KBM-7 (cell line): Measurements from ENCODE around the gene CLEC11A.
"Not testable (repeated sequence)": the region's sequence is repeated elsewhere in the genome, so short reads cannot be mapped to it uniquely, and the experiment has no call there.

ENCODE experiments used
- DNase-seq: peaks from one replicate; pipeline ENCODE4 v3.0.0-alpha.2; 2015
- in situ Hi-C: fragments of 300-500 bp; cut with MboI; formaldehyde crosslinking; loops from 2 replicates; pipeline ENCODE4 v1.14.3; 2020; ENCODE audit warnings: low sequenced_read_pairs, low pct_unique_long_range_greater_than_20kb, mixed read lengths

The CLEC11A gene

DNA sequence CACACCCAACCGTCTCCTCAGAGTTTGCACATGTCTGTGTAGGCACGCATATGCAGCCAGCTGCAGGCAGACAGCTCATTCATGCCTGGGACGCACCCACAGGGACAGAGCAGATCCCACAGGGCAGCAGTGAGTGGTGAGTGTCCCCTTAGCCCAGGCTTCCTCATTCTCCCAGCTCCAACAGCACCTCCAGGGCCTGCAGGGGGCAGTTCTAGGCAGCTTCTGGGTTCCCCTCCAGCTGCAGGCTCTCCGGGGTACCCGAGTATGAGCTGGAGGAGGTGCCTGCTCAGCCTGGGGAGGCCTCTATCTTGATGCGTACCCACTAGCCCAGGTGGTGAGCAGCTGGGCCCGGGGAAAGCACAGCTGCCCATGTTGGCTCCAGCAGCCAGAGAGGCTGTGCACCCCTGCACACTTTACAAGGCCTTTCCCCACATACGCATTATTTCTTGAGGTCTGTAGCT is 2.2 kb upstream of the CLEC11A start:
- in situ Hi-C loops, result no loop called here
- DNase-seq, result peak; percentile 47

DNA sequence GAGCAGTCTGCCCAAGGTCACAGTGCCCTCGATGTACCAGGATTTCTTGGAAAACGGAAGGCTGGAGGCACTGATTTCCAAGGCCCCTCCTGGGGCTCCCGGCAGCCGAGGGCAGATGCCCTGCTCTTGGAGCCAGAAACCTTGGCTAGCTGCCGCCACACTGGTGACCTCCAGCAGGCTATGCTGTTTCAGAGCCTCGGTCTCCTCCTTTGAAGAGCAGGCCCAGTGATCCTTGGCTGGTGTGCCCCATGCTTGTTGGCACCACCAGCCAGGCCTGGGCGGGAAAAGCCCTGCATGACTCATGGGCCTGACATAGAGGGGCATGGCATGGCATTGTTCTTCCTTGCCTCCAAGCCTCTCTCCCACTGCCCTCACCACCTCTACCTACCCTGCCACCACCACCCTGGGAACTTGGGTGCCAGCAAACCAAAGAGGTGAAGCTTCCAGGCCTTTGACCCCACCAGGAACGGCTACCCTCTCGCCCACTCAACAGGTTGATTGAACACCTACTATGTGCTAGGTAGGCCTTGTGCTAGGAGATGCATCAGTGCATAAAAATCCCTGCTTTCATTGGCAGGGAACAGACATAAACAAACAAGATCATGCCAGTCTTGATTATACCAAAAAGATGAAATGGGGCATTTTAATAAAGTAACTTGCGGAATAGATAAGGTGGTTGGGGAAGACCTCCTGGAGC is 1.6 kb upstream of the CLEC11A start:
- DNase-seq, result no peak
- in situ Hi-C loops, result no loop called here

DNA sequence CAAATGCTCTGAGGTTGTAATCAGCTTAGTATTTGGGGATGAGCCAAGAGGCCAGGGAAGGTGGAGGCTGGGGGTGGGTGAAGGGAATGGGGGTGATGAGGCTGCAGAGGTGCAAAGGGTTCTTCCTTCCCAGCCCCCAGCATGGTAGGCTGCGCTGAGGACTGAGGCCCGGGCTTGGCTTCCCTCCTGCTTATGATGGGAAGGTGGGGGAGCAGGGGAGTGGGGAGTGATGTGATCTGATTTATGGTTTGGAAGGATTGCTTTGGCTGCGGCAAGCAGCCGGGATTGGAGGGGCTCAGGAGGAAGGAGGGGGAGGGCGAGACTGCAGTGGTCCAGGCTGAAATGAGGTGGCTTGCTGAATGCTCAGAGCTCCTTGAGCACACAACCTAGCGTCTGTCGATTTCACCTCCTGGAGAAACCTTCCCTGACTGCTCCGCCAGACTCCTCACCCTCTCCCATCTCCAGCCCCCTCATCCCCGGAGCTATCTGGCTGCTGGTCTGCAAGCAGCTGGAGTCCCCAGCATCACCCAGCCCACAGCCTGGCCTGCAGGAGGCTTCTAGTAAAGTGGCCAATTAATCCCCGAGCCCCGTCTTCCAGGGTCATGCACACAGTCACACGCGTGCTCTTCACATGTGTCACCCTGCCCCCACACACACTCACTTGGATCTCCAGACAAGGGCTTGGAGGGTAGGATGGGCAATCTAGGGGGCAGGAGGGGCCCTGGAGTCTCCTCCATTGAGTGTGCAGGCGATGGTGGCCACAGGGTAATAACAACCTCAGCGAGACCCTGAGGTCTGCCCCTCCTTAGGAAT is 757 bp upstream of the CLEC11A start:
- in situ Hi-C loops, result no loop called here
- DNase-seq, result no peak

DNA sequence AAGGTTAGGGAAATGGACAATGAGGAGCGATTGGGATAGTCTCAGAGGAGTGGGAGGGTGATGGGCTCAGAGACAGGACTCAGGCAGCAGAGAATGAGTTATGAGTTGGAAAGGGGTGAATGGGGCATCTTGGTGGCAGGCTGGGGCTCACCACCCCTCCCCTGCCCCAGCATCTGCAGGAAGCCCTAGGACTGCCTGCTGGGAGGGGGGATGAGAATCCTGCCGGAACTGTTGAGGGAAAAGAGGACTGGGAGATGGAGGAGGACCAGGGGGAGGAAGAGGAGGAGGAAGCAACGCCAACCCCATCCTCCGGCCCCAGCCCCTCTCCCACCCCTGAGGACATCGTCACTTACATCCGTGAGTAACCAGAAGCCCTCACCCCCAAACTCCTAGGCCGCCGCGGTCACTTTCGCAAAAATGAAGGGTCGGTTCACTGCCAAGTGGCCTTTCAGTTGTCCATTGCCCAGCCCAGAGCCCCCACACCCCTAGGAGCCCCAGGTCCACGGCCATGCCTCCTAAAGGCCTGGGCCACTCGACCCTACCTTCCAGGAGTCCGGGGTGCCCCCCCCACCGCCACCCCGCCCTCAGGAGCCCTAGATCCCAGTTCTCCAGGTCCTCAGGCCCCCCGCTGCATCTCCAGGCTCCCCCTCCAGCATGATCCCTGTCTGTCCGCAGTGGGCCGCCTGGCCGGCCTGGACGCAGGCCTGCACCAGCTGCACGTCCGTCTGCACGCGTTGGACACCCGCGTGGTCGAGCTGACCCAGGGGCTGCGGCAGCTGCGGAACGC is 764 bp downstream of the CLEC11A start:
- in situ Hi-C loops, result no loop called here
- no peak for DNase-seq

DNA sequence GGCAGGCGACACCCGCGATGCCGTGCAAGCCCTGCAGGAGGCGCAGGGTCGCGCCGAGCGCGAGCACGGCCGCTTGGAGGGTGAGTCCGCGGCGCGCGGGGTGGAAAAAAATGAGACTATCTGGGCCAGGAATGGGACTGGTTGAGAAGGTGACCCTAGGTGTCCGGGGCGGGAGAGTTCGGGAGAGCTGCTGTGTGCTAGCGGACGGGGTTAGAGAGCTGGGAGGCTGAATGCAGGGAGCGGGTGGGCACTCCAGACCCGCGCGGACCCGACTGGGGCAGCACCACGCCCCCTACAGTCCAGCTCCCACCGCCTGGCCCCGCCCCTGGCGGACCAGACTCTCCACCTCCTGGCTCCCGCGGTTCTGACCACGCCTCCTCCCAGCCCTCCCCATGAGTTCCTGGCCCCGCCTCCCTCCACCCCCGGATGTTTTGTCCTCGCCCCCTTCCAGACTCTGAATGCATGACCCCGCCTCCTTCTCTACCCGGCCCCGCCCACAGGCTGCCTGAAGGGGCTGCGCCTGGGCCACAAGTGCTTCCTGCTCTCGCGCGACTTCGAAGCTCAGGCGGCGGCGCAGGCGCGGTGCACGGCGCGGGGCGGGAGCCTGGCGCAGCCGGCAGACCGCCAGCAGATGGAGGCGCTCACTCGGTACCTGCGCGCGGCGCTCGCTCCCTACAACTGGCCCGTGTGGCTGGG is 1.5 kb downstream of the CLEC11A start:
- in situ Hi-C loops, result no loop called here
- DNase-seq, result peak; percentile 98

DNA sequence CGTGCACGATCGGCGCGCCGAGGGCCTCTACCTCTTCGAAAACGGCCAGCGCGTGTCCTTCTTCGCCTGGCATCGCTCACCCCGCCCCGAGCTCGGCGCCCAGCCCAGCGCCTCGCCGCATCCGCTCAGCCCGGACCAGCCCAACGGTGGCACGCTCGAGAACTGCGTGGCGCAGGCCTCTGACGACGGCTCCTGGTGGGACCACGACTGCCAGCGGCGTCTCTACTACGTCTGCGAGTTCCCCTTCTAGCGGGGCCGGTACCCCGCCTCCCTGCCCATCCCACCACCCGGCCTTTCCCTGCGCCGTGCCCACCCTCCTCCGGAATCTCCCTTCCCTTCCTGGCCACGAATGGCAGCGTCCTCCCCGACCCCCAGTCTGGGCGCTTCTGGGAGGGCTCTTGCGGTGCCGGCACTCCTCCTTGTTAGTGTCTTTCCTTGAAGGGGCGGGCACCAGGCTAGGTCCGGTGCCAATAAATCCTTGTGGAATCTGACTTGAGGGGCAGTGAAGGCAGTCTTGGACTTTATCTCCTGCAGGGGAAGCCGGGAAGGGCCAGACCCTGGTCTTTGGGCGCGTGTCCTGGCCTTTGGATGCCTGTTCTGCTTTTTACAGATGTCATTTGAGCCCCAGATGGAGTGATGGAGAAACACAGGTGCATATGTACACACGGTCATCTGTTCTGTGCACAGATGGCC is 2.2 kb downstream of the CLEC11A start:
- no peak for DNase-seq
- in situ Hi-C loops, result no loop called here

DNA sequence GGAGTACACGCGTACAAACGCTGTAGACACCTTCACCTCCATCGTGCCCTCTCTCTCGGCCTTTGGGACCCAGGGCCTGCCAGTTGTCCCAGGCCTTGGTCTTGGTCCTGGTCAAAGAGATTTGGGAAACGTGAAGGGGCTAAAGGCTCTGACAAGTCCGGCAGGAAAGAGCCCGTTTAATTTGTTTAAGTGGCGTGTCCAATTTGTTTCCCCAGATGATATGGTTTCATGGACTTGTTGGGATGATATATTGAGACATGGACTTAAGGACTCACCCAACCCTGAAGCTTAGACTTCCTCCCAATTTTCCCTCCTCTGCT is 2.7 kb downstream of the CLEC11A start:
- no peak for DNase-seq

DNA sequence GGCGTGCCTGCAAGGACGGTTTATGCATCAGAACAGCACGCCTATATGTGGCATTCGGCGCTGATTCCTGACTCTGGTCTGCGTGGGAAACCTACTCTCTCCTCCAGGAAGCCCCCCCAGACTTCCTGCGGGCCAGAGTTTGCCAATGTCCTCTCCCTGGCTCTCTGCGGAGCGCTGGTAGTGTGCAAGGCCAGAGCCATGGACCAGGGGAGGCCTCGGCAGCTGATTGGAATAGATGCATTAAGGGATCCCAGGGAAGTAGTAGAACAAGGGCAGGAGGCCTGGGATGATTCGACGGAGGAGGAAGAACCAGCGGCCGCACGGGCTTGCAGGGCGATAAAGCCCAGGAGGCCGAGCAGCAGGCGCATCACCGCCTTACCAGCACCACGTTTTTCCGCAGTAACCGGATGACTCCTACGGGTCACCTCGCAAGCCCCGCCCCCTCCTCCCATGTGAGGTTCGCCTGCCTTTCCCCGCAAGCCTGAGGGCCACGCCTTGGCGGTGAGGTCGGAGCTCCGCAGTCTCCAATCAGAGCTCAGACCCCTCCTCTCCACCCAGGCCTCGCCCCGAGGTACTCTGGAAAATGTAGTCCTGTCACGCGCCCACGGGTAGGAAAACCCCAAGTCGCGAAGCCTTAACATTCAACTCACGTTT is 5.0 kb downstream of the CLEC11A start:
- in situ Hi-C loops, result no loop called here
- peak; percentile 95 for DNase-seq

More for the DNA sequence above, 2.7 kb downstream of the CLEC11A start:
- in situ Hi-C loops, result no loop called here

DNA sequence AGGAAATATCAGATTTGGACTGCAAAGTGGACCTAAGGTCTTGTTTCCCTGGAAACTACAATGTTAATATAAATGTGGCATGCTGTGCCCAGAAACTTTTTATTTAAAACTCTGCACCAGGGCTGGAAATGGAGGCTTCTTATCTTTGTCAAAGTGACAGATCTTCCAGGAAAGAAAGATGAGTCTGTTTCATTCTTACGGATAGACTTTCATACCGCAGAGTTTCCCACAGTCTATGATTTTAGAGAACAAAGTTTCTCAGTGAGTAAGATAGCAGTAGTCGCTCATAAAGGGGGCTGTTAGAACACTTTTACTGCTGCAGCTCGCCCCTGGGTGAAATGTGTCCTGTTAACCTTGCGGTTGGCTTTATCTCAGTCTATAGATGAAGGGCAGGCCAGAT is 6.7 kb downstream of the CLEC11A start:
- in situ Hi-C loops, result no loop called here
- DNase-seq, result no peak

DNA sequence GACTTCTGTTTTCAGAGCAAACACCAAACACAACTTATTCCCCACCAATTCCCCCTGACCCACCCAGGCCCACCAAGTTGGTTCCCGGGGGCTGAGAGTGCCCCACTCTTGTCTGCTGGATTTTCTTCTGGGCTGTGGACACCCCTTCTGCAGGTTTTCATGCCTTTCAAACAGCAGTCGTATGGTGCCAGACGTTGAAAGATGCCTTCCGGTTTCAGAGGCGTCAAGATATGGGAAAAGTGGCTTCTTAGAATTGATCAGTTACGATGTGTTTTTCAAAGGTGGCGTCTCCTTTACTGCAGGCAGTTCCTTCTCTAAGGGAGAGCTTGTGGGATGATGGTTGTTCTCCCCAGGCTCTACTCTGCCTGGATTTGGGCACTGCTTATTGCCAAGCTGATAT is 12.7 kb downstream of the CLEC11A start:
- in situ Hi-C loops, result no loop called here

DNA sequence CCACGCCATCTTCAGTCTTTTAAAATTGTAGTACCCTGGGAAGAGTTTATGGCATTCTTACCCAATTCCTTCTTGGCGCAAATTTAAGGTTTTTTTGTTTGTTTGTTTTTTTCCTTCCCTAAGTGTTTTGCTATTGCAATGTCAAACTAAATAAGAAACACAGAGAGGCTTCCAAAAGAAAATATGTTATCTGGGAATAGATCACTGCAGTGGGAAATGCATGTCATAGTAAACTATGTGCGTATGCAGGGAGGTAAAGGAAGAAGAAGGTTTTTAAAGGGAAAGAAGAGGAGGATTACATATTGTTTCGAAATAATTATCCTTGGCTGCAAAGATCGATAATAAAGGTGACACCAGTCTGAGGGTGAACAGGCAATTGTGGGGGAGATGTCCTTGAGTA is 13.2 kb downstream of the CLEC11A start:
- in situ Hi-C loops, result no loop called here
- DNase-seq, result no peak

More for the DNA sequence above, 12.7 kb downstream of the CLEC11A start:
- DNase-seq, result no peak

DNA sequence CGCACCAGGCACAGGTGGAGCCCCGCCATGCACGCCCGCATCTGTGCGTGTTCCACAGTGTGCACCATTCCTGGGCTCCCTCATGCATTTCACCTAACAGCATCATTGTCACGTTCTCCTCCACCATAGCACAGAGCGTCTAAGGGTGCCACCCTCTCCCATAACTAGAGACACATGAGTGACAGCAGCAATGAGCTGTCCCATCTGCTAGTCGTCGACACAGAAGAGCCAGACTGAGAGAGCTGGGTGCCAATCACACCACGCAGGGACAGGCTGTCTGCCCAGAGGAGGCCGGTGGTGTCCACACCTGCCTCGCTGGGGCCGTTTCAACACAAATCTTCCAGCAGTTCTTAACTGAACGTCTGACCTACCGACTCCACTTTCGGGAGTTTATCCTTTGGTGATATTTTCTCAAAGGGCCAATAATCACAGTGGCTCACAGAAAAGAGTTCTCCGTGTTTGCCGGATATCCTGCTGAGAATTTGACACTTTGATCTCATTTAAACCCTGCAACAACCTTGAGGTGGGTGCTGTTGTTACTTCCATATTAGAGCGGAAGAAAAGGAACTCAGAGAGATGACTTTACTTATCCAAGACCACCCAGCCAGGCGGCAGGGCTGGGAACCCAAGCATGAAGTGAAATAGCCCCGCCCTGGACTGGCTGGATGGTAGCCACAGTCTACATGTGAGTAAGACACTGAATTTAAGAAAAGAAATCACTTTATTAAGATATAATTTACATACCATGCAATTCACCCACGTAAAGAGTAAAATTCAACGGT is 16.2 kb downstream of the CLEC11A start:
- no peak for DNase-seq
- in situ Hi-C loops, result no loop called here

DNA sequence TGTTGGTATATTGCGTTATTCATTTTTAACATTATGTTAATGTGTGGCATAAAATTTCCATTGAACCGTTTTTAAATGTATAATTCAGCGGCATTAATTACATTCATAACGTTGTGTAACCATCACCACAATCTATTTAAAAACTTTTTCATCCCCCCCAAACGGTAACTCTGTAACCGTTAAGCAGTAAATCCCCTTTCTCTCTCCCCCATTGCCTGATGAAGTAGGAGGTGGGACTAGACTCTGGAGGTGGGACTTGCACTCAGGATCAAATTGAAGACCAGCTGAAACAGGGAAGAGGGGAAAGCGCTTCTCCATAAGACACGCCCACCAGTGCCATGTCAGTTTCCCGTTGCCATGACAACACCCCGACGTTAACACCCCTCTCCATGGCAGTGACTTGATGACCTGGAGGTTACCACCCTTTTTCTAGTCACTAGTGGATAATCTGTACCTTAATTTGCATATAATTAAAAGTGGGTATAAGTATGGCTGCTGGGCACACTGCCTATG is 16.8 kb downstream of the CLEC11A start:
- in situ Hi-C loops, result no loop called here
- DNase-seq, result no peak

DNA sequence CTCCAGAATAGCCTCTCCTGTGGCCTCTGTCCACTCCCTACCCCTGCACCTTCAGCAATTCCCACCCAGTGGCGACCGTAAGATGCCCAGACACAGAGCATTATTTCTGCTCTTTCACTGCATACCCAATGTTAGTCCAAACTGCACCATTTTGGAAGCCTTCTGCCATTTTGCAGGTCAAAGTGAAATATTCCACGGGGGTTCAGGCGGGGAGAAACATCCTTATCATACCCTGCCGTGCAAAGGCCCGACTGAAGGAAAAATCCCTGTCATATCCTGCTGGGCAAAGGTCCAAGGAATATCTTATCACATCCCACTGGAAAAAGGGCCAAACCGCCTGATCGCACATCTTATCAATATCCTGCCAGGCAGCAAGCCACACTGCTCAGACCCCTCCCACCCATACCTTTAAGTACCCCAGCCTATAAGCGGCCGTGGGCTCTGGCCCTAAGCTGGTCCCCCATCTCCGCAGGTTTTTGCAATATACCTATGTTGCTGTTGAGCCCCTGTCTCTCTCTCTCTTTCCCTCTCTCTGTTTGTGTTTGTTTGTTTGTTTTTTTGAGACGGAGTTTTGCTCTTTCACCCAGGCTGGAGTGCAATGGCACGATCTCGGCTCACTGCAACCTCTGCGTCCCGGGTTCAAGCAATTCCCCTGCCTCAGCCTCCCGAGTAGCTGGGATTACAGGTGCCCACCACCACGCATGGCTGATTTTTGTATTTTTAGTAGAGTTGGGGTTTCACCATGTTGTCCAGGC is 18.2 kb downstream of the CLEC11A start:
- in situ Hi-C loops, result no loop called here
- DNase-seq, result no peak

DNA sequence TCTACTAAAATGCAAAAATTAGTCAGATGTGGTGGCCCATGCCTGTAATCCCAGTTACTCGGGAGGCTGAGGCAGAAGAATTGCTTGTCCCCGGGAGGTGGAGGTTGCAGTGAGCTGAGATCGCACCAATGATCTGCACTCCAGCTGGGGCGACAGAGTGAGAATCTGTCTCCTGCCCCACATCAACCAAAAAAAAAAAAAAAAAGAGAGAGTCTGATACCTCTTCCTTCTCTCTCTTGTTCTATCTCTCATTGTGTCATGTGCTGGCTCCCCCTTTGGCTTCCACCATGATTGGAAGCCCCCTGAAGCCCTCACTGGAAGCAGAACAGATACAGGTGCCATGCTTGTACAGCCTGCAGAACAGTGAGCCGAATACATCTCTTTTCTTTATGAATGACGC is 20.4 kb downstream of the CLEC11A start:
- in situ Hi-C loops, result no loop called here
- no peak for DNase-seq

DNA sequence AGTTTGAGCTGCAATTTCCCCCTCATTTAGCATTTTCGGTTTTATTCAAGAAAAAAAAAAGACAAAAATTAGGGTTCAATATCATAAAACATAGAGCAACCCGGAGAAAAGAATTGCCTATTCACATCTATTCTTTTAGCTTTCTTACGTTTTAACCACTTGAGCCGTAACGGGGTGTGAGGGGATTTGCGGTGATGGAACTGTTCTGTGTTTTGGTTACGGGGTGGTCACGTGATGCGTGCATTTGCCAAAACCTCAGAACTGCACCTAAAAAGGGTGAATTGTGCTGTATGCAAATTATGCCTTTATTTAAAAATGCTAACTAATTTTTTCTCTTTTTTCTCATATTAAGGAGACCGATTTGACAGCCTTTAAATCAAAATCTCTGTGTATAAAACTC is 22.1 kb downstream of the CLEC11A start:
- no peak for DNase-seq
- in situ Hi-C loops, result no loop called here

DNA sequence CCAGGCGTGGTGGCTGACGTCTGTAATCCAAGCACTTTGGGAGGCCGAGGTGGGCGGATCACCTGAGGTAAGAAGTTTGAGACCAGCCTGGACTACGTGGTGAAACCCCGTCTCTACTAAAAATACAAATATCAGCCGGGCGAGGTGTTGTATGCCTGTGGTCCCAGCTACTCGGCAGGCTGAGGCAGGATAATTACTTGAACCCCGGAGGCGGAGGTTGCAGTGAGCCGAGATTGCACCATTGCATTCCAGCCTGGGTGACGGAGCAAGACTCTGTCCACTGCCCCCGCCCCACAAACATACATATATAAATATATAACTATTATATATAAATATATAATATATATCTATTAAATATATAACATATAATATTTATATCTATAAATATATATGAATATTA is 24.0 kb downstream of the CLEC11A start:
- DNase-seq, in situ Hi-C loops: not testable (repeated sequence)
